ENCODE measurements around the gene F2R. TPM values are rescaled to one million over a fixed set of nuclear protein-coding genes. Genes with fewer than 3 reads are reported as not detected.
A peak's percentile ranks its signal among the peaks of the same experiment; 100 is the strongest.
"Not testable (repeated sequence)": the region's sequence is repeated elsewhere in the genome, so short reads cannot be mapped to it uniquely, and the experiment has no call there.

F2R gene
- total RNA-seq, 1 donor from 2014 or later: 108 TPM

- DNase-seq (ENCODE audit: extremely low spot score, unreplicated experiment): peak; percentile 11
- H3K4me1 Mint-ChIP-seq (ENCODE audit: unreplicated experiment): peaks cover 7% of the 10 kb centered on the region
- H3K4me3 Mint-ChIP-seq (ENCODE audit: unreplicated experiment): no peak overlapping the region
- no peak for TF ChIP-seq CTCF (IDR thresholded peaks at IDR 0.05)
- no peak overlapping the region for H3K27ac Mint-ChIP-seq (ENCODE audit: unreplicated experiment)
- no peaks in the 10 kb centered on the region for H3K27me3 Mint-ChIP-seq (ENCODE audit: unreplicated experiment)
- peaks cover 9% of the 10 kb centered on the region for H3K36me3 Mint-ChIP-seq (ENCODE audit: unreplicated experiment)
- H3K9me3 Mint-ChIP-seq (ENCODE audit: unreplicated experiment): peaks cover 13% of the 10 kb centered on the region
These were observed 47.2 kb downstream of the F2R start for GRCh38 chr5:76763136-76763535.

- no peak overlapping the region for H3K27ac Mint-ChIP-seq (ENCODE audit: unreplicated experiment)
- H3K36me3 Mint-ChIP-seq (ENCODE audit: unreplicated experiment): peaks cover 9% of the 10 kb centered on the region
- H3K4me1 Mint-ChIP-seq (ENCODE audit: unreplicated experiment): peaks cover 7% of the 10 kb centered on the region
These were observed 48.4 kb downstream of the F2R start for GRCh38 chr5:76764374-76764773.

GRCh38 chr5:76765249-76765648 is 49.3 kb downstream of the F2R start:
- no peak for DNase-seq (ENCODE audit: extremely low spot score, unreplicated experiment)
- peaks cover 7% of the 10 kb centered on the region for H3K4me1 Mint-ChIP-seq (ENCODE audit: unreplicated experiment)
- H3K27me3 Mint-ChIP-seq (ENCODE audit: unreplicated experiment): no peaks in the 10 kb centered on the region
- H3K9me3 Mint-ChIP-seq (ENCODE audit: unreplicated experiment): peaks cover 13% of the 10 kb centered on the region
- H3K27ac Mint-ChIP-seq (ENCODE audit: unreplicated experiment): no peak overlapping the region
- TF ChIP-seq CTCF (IDR thresholded peaks at IDR 0.05): no peak
- H3K36me3 Mint-ChIP-seq (ENCODE audit: unreplicated experiment): peaks cover 9% of the 10 kb centered on the region
- no peak overlapping the region for H3K4me3 Mint-ChIP-seq (ENCODE audit: unreplicated experiment)

More at GRCh38 chr5:76764374-76764773, 48.4 kb downstream of the F2R start:
- Mint-ChIP-seq H3K9me3 (ENCODE audit: unreplicated experiment) (peaks cover 13% of the 10 kb centered on the region), H3K4me3 (ENCODE audit: unreplicated experiment) (no peak overlapping the region), H3K27me3 (ENCODE audit: unreplicated experiment) (no peaks in the 10 kb centered on the region)
- TF ChIP-seq CTCF (IDR thresholded peaks at IDR 0.05): no peak
- DNase-seq (ENCODE audit: extremely low spot score, unreplicated experiment): no peak

GRCh38 chr5:76766746-76767145 is 50.8 kb downstream of the F2R start:
- no peak for DNase-seq (ENCODE audit: extremely low spot score, unreplicated experiment)
- Mint-ChIP-seq H3K27ac (ENCODE audit: unreplicated experiment) (no peak overlapping the region), H3K4me1 (ENCODE audit: unreplicated experiment) (peaks cover 9% of the 10 kb centered on the region), H3K4me3 (ENCODE audit: unreplicated experiment) (no peak overlapping the region), H3K36me3 (ENCODE audit: unreplicated experiment) (peaks cover 9% of the 10 kb centered on the region), H3K9me3 (ENCODE audit: unreplicated experiment) (peaks cover 13% of the 10 kb centered on the region), H3K27me3 (ENCODE audit: unreplicated experiment) (no peaks in the 10 kb centered on the region)
- no peak for TF ChIP-seq CTCF (IDR thresholded peaks at IDR 0.05)

GRCh38 chr5:76771041-76771440 is 55.1 kb downstream of the F2R start:
- peaks cover 14% of the 10 kb centered on the region for H3K4me1 Mint-ChIP-seq (ENCODE audit: unreplicated experiment)
- H3K4me3 Mint-ChIP-seq (ENCODE audit: unreplicated experiment); H3K36me3 Mint-ChIP-seq (ENCODE audit: unreplicated experiment); DNase-seq (ENCODE audit: extremely low spot score, unreplicated experiment); H3K9me3 Mint-ChIP-seq (ENCODE audit: unreplicated experiment); H3K27me3 Mint-ChIP-seq (ENCODE audit: unreplicated experiment); H3K27ac Mint-ChIP-seq (ENCODE audit: unreplicated experiment): not testable (repeated sequence)

Measured in osteocyte (in vitro differentiated cells).